Mucosa of descending colon (tissue), 3 donors: Measurements from ENCODE around the gene PKNOX2. TPM values are rescaled to one million over a fixed set of nuclear protein-coding genes. Genes with fewer than 3 reads are reported as not detected.

Source experiments
- ATAC-seq: fragments of 200-7000 bp; cut with Tn5 transposase; one replicate; pipeline ENCODE4 v1.9.1; 2020; ENCODE audit warnings: mild to moderate bottlenecking, moderate library complexity
- DNase-seq, 3 donors: peaks; one replicate each; pipeline ENCODE4 v3.0.0-alpha.2; 2020
- H3K36me3 ChIP-seq: fragments of 200-600 bp; one replicate; pipeline ENCODE4 v1.8.0; 2021; ENCODE audit warnings: low read depth, mild to moderate bottlenecking
- H3K4me1 ChIP-seq: fragments of 200-600 bp; one replicate; pipeline ENCODE4 v1.8.0; 2021; ENCODE audit warnings: low read depth, mild to moderate bottlenecking
- H3K4me3 ChIP-seq: fragments of 200-600 bp; one replicate; pipeline ENCODE4 v1.8.0; 2021; ENCODE audit warnings: mild to moderate bottlenecking
- H3K9me3 ChIP-seq: fragments of 200-600 bp; one replicate; pipeline ENCODE4 v1.8.0; 2021; ENCODE audit warnings: mild to moderate bottlenecking
- CTCF ChIP-seq: fragments of 200-600 bp; IDR thresholded peaks from one replicate; pipeline ENCODE4 v1.8.0; 2022; ENCODE audit warnings: antibody characterized with exemption, mild to moderate bottlenecking
- intact Hi-C, 2 donors: fragments of 100-400 bp; cut with DNase I in 1 of 2; cut with micrococcal nuclease in 1 of 2; formaldehyde crosslinking; loops; one replicate each; pipeline versions ENCODE4 v1.11.0 to v1.11.1; 2022; cut with DNase I, micrococcal nuclease
- total RNA-seq, 3 donors: library from RNA; stranded (reverse); fragmentation: NEBNext Ultra II Directional in 2 of 3; extraction: Animal tissue kit (Norgen Biotek cat#: 25700) in 2 of 3; gene quantifications; one replicate each; pipeline versions ENCODE4 v1.2.1 to v1.2.4, GENCODE V29; 2021 to 2023
- donor health status: DM: no; HTN: no; CAD: no; lungs with moderate emphysema.
- donor health status: DM: no; HTN: no; CAD: no.
- donor health status: DM: no; HTN: yes; CAD: no.

PKNOX2 gene
- total RNA-seq, 3 donors from 2014 or later: 1.5 to 4.0 (median 1.9) TPM

GRCh38 chr11:125236072-125236825, 71.7 kb downstream of the PKNOX2 start:
- DNase-seq (no peak), ATAC-seq (no peak)
- no peaks in the 10 kb centered on the region for H3K36me3 ChIP-seq
- no peak overlapping the region for H3K4me3 ChIP-seq
- no peak for TF ChIP-seq CTCF
- no peaks in the 10 kb centered on the region for H3K4me1 ChIP-seq
- H3K9me3 ChIP-seq: no peaks in the 10 kb centered on the region
- intact Hi-C loops: no loop called here

- intact Hi-C loops: no loop called here
- TF ChIP-seq CTCF: no peak
- Histone ChIP-seq H3K36me3 (no peaks in the 10 kb centered on the region), H3K4me1 (no peaks in the 10 kb centered on the region), H3K9me3 (no peaks in the 10 kb centered on the region), H3K4me3 (no peak overlapping the region)
- no peak for DNase-seq
- ATAC-seq: no peak
These were observed 75.3 kb downstream of the PKNOX2 start for GRCh38 chr11:125239585-125240560.

GRCh38 chr11:125241104-125241503, 76.6 kb downstream of the PKNOX2 start:
- Histone ChIP-seq H3K9me3 (no peaks in the 10 kb centered on the region), H3K36me3 (no peaks in the 10 kb centered on the region), H3K4me1 (no peaks in the 10 kb centered on the region), H3K4me3 (no peak overlapping the region)
- no peak for TF ChIP-seq CTCF
- no peak for ATAC-seq
- no peak for DNase-seq
- intact Hi-C loops: no loop called here

- Histone ChIP-seq H3K9me3 (no peaks in the 10 kb centered on the region), H3K36me3 (no peaks in the 10 kb centered on the region), H3K4me3 (no peak overlapping the region), H3K4me1 (no peaks in the 10 kb centered on the region)
- intact Hi-C loops: no loop called here
- TF ChIP-seq CTCF: no peak
- ATAC-seq (no peak), DNase-seq (no peak)
These were observed 77.7 kb downstream of the PKNOX2 start for GRCh38 chr11:125242141-125242775.

- Histone ChIP-seq H3K36me3 (no peaks in the 10 kb centered on the region), H3K4me1 (no peaks in the 10 kb centered on the region), H3K4me3 (no peak overlapping the region), H3K9me3 (no peaks in the 10 kb centered on the region)
- intact Hi-C loops: no loop called here
- ATAC-seq (no peak), DNase-seq (no peak)
- no peak for TF ChIP-seq CTCF
These were observed 79.6 kb downstream of the PKNOX2 start for GRCh38 chr11:125244166-125244565.
